Activated CD4-positive, alpha-beta T cell treated with anti-CD3 and anti-CD28 coated beads, Interleukin-2, Interleukin-6, amounts not matched to agents 100 ng/mL and 50 ng/mL, durations not matched to agents 16 hours and 8 hours (primary cell): ENCODE data around the gene FCHSD1.

Experiments
- DNase-seq: peaks from one replicate; pipeline ENCODE4 v3.0.0-alpha.2; 2020

The FCHSD1 gene

GRCh38 chr5:141672841-141673813 lies 21.9 kb upstream of the FCHSD1 start:
- no peak for DNase-seq

GRCh38 chr5:141672071-141672840 lies 21.0 kb upstream of the FCHSD1 start:
- no peak for DNase-seq

DNA sequence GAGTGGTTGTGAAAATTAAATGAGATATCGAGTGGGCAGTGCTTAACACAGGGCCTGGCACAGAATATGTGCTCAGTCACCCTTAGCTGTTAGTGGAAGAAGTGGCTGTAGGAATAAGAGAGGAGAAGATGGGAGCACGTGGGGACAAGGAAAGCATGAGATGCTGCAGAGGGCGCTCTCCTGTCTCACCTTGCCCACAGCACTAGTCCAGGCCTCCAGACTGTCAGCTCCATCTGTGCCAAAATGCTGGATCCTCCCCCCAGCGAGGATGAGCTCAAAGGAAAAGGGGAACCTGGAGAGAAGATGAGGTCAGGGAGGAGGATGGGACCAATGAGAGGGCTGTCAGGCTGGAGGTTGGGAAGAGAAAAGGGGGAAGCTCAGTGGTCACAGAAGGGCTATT lies 18.3 kb upstream of the FCHSD1 start:
- no peak for DNase-seq

GRCh38 chr5:141668601-141669265 lies 17.5 kb upstream of the FCHSD1 start:
- no peak for DNase-seq

- DNase-seq, result no peak
These were observed 15.1 kb upstream of the FCHSD1 start for GRCh38 chr5:141665995-141666940.

DNA sequence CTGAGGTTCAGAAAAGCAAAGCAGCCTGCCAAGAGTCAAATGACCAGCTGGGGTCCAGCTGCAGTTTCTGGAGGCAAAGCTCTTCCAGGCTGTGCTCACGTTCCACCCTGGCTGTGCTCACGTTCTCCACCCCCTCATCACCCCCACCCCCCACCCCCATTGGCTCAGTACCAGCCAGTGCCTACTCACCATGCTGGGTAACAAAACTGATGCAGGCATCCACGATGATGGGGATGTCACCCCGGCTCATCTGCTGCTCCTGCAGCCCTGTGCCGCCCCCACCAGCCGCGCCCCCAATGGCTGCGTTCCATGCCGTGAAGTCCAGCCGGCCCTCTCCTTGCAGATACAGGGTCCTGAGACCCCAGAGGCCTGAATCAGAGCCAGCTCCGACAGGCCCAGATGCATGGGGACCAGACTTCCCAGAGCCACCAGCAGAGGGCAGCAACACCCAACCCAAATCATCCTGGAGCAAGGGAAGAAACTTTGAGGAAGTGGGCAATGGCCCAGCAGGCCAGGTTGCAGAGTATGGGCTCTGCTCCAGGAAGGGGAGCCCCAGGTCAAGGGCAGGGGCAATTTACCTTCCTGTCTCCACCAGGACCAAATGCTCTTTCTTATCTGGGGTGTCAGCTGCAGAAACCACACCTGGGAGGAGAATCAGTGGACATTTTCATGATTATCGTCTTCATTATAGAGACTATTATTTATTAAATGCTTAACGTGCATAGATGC lies 13.7 kb upstream of the FCHSD1 start:
- peak; percentile 82 for DNase-seq

DNA sequence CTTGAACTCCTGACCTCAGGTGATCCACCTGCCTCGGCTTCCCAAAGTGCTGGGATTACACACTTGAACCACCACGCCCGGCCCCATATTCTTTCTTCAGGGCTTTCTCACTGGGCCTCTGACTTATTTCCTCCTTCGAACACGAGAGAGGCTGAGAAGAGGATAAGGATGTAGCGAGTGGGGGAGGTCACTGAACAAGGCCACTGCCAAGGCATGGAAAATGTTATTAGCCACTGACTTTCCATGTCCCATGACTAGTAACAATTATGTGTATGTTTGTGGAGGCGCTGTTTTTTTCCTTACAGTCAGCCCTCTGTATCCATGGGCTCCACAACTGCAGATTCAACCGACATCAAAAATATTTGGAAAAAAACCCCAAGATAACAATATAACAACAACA lies 12.3 kb upstream of the FCHSD1 start:
- no peak for DNase-seq

GRCh38 chr5:141662028-141662427 lies 10.8 kb upstream of the FCHSD1 start:
- no peak for DNase-seq

DNA sequence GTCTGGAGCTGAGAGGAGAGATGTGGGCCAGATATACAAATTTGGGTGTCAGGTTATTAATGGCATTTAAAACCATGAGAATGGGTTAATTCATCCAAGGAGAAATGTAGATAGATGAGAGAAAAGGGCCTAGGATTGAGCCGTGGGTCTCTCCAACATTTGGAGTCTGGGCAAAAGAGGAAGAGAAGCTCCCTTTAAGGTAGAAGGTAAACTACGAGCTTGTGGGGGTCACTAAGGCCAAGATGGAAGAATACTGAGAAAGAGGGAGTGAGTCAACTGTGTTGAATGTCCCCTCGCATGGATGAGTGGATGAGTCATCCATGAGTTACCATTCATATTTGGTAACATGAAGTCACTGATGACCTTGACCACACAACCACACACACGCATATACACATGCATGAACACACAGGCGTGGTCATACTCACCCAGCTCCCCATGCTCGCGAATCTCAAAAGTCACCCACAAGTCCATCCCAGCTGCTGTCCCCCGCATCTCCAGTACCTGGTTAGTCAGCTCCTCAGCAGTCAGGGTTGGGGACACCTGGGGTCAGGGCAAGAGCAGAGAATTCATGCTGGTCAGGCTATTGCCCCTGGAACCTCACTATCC lies 6.8 kb upstream of the FCHSD1 start:
- no peak for DNase-seq

- no peak for DNase-seq
These were observed 6.2 kb upstream of the FCHSD1 start for GRCh38 chr5:141657404-141657803.

DNA sequence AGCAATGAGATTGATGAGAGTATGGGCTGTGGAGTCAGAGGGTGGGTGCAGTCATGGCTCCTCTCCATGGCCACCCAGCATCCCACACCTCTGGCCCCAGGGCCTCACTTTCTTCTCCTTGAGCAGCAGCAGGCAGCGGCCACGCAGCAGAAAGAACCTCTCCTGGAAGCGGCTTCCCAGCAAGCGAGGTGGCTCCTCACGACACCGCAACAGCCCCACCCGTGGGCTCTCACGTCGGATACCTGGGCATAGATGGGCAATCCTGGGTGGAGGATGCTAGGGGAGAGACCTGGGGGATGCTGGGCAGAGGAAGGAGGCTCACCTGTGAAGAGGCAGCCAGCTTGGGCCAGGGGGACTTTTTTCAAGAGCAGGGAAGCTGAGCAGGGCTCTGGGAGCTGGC lies 5.2 kb upstream of the FCHSD1 start:
- DNase-seq, result no peak

GRCh38 chr5:141655020-141655419 lies 3.8 kb upstream of the FCHSD1 start:
- DNase-seq, result no peak

GRCh38 chr5:141654298-141654697 lies 3.1 kb upstream of the FCHSD1 start:
- DNase-seq, result no peak

GRCh38 chr5:141651728-141652105 lies 499 bp upstream of the FCHSD1 start:
- DNase-seq, result no peak

DNA sequence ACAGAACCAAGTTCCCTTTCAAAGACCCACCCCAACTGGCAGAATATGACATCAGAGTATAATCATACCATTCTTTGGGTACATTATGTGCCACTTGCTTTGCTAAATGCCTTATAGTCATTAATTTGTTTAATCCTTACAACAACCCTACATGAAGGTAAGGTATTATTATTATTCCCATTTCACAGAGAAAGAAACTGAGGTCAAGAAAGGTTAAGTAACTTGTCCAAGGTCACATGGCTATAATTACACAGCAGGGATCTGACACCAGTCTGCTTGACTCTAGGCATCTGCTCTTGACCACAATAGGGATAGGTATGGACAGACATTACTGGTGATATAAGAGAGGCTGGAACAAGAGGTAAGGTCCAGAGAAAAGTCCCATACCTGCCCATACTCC lies 1.2 kb downstream of the FCHSD1 start:
- DNase-seq, result no peak

- DNase-seq, result no peak
These were observed 2.0 kb downstream of the FCHSD1 start for GRCh38 chr5:141649056-141649688.

DNA sequence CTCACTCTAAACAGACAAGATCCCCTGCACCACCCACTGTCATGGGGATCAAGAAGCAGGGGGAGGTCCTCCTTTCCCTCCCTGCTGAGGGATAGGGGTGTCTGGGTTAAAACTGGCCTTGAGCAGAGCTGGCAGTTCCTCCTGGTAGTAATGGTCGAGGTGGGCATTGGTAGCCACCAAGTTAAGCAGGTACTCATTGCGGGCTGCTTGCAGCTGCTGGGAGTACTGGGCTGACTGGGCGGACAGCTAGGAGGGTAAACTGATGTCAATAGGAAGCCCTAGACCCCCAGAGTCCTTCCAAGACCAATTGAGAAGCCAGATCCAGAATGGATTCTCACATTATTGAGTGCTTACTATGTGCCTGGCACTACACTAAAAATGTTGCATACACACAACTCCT lies 3.4 kb downstream of the FCHSD1 start:
- DNase-seq, result no peak

DNA sequence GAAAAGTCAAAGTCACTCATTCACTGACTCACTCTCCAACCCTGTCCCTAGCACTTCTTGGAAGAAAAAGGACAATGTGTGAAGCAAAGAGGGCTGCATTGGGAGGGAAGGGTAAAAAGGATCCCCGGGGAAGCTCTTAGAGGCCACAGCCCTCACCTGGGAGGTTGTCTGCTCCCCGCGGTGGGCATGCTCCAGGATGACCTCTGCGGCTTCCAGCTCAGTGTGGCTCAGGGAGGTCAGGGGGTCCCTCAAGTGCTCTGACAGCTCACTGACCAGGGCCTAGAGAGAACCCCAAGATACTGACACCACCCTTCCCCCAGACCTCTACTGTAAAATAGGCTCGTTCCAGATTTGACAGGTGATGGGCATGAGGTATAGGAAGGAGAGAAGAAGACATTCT lies 4.0 kb downstream of the FCHSD1 start:
- DNase-seq, result no peak

GRCh38 chr5:141646026-141646425 lies 5.2 kb downstream of the FCHSD1 start:
- DNase-seq, result no peak

GRCh38 chr5:141641634-141642267 lies 9.5 kb downstream of the FCHSD1 start:
- DNase-seq, result peak; percentile 79
